ENCODE results near the gene AP1G2. TPM values are rescaled to one million over a fixed set of nuclear protein-coding genes. Genes with fewer than 3 reads are reported as not detected.
A peak's percentile ranks its signal among the peaks of the same experiment; 100 is the strongest.

Gene AP1G2
- polyA plus RNA-seq, 2 of the 4 experiments (the other 2 are of a cell fraction), result 80.6 to 83.7 TPM

DNA sequence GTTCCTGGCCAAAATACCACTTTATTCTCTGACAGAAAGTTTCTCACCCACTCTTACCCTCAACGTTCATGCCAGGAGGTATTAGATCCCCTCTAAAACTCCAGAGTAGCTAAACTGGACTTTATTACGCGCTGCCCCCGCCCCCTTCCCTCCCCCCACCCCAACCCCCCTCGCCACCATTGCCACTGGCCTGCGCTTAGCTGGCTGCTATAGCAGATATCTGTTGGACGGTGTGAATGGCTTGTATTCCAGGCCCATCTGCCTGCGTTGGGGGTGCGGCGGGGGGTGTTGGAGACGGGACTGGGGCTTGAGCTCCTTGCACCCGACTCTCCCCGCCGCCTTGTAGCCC is 12.1 kb downstream of the AP1G2 start:
- ATAC-seq, result peak; percentile 36 to 39; a peak in 5 of 6 replicates
- H3K4me1 ChIP-seq, result peaks cover 17% of the 10 kb centered on the region; the same call in 2 of the 3 replicates
- ChIA-PET POLR2A (interaction anchor here (0.6 to 1.3 kb wide), 11 partner anchors 8 to 559 kb away, joined by 3 to 11 read pairs (median 4); partner anchors contain the start of genes AP1G2, DCAF11, HOMEZ and NGDN), CTCF (interaction anchor here (19.0 kb wide), 1 partner anchor 79 kb away, joined by 553 read pairs; the partner anchor contains the start of gene NGDN)
- WGBS (ENCODE audit: missing lambda C conversion rate), result 1% methylated on average over 6 of the region's 14 CpGs
- peak overlapping the region; percentile 99 for H3K4me2 ChIP-seq
- H3K9me3 ChIP-seq, result no peaks in the 10 kb centered on the region
- FAIRE-seq, result no peak
- peak overlapping the region; percentile 98 to 100 for H3K27ac ChIP-seq
- DNase-seq (ENCODE audit: low read depth in 1 of 2, low spot score in 1 of 2), result no peak
- TF ChIP-seq EHF (CRISPR knock-in tag; IDR thresholded peaks at IDR 0.05), result no peak
- TF ChIP-seq, protein P1, sequence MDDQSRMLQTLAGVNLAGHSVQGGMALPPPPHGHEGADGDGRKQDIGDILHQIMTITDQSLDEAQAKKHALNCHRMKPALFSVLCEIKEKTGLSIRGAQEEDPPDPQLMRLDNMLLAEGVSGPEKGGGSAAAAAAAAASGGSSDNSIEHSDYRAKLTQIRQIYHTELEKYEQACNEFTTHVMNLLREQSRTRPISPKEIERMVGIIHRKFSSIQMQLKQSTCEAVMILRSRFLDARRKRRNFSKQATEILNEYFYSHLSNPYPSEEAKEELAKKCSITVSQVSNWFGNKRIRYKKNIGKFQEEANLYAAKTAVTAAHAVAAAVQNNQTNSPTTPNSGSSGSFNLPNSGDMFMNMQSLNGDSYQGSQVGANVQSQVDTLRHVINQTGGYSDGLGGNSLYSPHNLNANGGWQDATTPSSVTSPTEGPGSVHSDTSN (IDR thresholded peaks at IDR 0.05), result no peak
- no peak for TF ChIP-seq RAD21 (conservative IDR thresholded peaks at IDR 0.05 in 1 of 2, IDR thresholded peaks at IDR 0.05 in 1 of 2)
- TF ChIP-seq ELK1 (IDR thresholded peaks at IDR 0.05; ENCODE audit: low read depth, low read length), result no peak
- H3K4me3 ChIP-seq, result peak overlapping the region; percentile 93

- DNase-seq (ENCODE audit: low read depth in 1 of 2, low spot score in 1 of 2), result peak; percentile 66 to 81
- H3K9me3 ChIP-seq, result no peaks in the 10 kb centered on the region
- H3K27ac ChIP-seq, result peak within 1 kb of the TSS; percentile 77 to 88
- under 1% methylated on average over 41 of the region's 49 CpGs for WGBS (ENCODE audit: missing lambda C conversion rate)
- no peak for FAIRE-seq
- peaks cover 9% of the 10 kb centered on the region; the same call in 2 of the 3 replicates for H3K4me1 ChIP-seq
- H3K4me2 ChIP-seq, result peak within 1 kb of the TSS; percentile 80
- ChIA-PET POLR2A (interaction anchor here (0.6 to 0.7 kb wide), 2 partner anchors 242 to 341 kb away, joined by 3 to 4 read pairs; no protein-coding TSS in a partner anchor), CTCF (interaction anchor here (0.9 to 2.0 kb wide), 4 partner anchors 8 to 15 kb away, joined by 4 to 10 read pairs (median 5); no protein-coding TSS in a partner anchor)
- ATAC-seq, result peak; percentile 73 to 79
- peak within 1 kb of the TSS; percentile 73 for H3K4me3 ChIP-seq
- no peak for TF ChIP-seq BHLHE40 (IDR thresholded peaks at IDR 0.05; ENCODE audit: low read depth, low read length)
- no peak for TF ChIP-seq JUNB (IDR thresholded peaks at IDR 0.05)
- TF ChIP-seq HOXA7 (CRISPR knock-in tag; IDR thresholded peaks at IDR 0.05), result no peak
- TF ChIP-seq, protein P2, sequence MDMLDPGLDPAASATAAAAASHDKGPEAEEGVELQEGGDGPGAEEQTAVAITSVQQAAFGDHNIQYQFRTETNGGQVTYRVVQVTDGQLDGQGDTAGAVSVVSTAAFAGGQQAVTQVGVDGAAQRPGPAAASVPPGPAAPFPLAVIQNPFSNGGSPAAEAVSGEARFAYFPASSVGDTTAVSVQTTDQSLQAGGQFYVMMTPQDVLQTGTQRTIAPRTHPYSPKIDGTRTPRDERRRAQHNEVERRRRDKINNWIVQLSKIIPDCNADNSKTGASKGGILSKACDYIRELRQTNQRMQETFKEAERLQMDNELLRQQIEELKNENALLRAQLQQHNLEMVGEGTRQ (IDR thresholded peaks at IDR 0.05), result no peak
- TF ChIP-seq RARB (CRISPR knock-in tag; IDR thresholded peaks at IDR 0.05), result no peak
- no peak for TF ChIP-seq TP53 (CRISPR knock-in tag; IDR thresholded peaks at IDR 0.05)
- TF ChIP-seq, protein P3, sequence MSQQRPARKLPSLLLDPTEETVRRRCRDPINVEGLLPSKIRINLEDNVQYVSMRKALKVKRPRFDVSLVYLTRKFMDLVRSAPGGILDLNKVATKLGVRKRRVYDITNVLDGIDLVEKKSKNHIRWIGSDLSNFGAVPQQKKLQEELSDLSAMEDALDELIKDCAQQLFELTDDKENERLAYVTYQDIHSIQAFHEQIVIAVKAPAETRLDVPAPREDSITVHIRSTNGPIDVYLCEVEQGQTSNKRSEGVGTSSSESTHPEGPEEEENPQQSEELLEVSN (IDR thresholded peaks at IDR 0.05; ENCODE audit: borderline replicate concordance, low read depth), result no peak
- TF ChIP-seq GATA3 (IDR thresholded peaks at IDR 0.05; ENCODE audit: borderline replicate concordance), result no peak
- no peak for TF ChIP-seq NFE2L2 (conservative IDR thresholded peaks at IDR 0.05; ENCODE audit: low read length)
- TF ChIP-seq EHF (CRISPR knock-in tag; IDR thresholded peaks at IDR 0.05), result no peak
- TF ChIP-seq JUN (IDR thresholded peaks at IDR 0.05), result no peak; a peak in 1 of 5 replicates
- no peak for TF ChIP-seq ZSCAN20 (CRISPR knock-in tag; IDR thresholded peaks at IDR 0.05)
- no peak for TF ChIP-seq POLR2AphosphoS2 (conservative IDR thresholded peaks at IDR 0.05; ENCODE audit: low read length)
- peak; percentile 14; the same call in 1 of the 2 replicates for TF ChIP-seq MAX (IDR thresholded peaks at IDR 0.05)
- TF ChIP-seq CHD4 (IDR thresholded peaks at IDR 0.05; ENCODE audit: borderline replicate concordance), result no peak
- TF ChIP-seq KDM1A (IDR thresholded peaks at IDR 0.05; ENCODE audit: low read depth), result no peak
- no peak for TF ChIP-seq ZC3H11A (IDR thresholded peaks at IDR 0.05)
- TF ChIP-seq POLR2A (IDR thresholded peaks at IDR 0.05; ENCODE audit: low read length), result peak; percentile 44
- TF ChIP-seq, protein P4, sequence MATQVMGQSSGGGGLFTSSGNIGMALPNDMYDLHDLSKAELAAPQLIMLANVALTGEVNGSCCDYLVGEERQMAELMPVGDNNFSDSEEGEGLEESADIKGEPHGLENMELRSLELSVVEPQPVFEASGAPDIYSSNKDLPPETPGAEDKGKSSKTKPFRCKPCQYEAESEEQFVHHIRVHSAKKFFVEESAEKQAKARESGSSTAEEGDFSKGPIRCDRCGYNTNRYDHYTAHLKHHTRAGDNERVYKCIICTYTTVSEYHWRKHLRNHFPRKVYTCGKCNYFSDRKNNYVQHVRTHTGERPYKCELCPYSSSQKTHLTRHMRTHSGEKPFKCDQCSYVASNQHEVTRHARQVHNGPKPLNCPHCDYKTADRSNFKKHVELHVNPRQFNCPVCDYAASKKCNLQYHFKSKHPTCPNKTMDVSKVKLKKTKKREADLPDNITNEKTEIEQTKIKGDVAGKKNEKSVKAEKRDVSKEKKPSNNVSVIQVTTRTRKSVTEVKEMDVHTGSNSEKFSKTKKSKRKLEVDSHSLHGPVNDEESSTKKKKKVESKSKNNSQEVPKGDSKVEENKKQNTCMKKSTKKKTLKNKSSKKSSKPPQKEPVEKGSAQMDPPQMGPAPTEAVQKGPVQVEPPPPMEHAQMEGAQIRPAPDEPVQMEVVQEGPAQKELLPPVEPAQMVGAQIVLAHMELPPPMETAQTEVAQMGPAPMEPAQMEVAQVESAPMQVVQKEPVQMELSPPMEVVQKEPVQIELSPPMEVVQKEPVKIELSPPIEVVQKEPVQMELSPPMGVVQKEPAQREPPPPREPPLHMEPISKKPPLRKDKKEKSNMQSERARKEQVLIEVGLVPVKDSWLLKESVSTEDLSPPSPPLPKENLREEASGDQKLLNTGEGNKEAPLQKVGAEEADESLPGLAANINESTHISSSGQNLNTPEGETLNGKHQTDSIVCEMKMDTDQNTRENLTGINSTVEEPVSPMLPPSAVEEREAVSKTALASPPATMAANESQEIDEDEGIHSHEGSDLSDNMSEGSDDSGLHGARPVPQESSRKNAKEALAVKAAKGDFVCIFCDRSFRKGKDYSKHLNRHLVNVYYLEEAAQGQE (IDR thresholded peaks at IDR 0.05), result peak; percentile 75
- TF ChIP-seq, protein P1 (IDR thresholded peaks at IDR 0.05), result no peak
- TF ChIP-seq HOXB5 (CRISPR knock-in tag; IDR thresholded peaks at IDR 0.05), result no peak
- peak; percentile 61 for TF ChIP-seq CHD2 (IDR thresholded peaks at IDR 0.05; ENCODE audit: low read length, partially characterized antibody)
Observed at GRCh38 chr14:23551266-23552028, 16.1 kb downstream of the AP1G2 start, which contains the start of gene ZFHX2. TSS of gene ZFHX2 (minus strand) at chr14:23551765. CDS start at chr14:23535325, 16,440 bp downstream.

Data from A549 (cell line).